HG03066 (cell line): Measurements from ENCODE around the gene COMMD4.
"Not testable (repeated sequence)": the region's sequence is repeated elsewhere in the genome, so short reads cannot be mapped to it uniquely, and the experiment has no call there.

Source experiments
- ATAC-seq: cut with Tn5 transposase; IDR thresholded peaks from one replicate; pipeline ENCODE4 v1.9.1; 2021; ENCODE audit warnings: low read depth; ENCODE audit not compliant: unreplicated experiment

COMMD4 gene

GRCh38 chr15:75369897-75370581 is 34.2 kb downstream of the COMMD4 start:
- no peak for ATAC-seq

DNA sequence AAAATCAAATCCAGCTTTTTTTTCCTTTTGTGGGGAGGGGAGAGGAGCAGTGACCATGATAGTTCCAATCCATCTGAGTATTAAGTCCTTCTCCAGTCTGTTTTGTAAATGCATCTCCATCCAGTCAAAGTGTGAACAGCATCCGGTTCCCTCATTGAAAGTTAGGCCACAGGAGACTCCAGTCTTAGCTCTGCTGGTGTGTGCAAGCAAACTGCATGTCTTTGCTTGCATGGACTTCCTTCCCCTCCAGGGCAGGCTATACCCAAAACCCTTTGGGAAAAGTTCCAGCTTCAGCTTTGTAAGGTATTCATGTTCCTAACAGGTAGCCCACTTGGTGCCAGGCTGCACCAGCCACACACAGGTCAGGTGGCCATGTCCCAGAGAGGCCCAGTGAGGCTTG is 35.6 kb downstream of the COMMD4 start:
- no peak for ATAC-seq

DNA sequence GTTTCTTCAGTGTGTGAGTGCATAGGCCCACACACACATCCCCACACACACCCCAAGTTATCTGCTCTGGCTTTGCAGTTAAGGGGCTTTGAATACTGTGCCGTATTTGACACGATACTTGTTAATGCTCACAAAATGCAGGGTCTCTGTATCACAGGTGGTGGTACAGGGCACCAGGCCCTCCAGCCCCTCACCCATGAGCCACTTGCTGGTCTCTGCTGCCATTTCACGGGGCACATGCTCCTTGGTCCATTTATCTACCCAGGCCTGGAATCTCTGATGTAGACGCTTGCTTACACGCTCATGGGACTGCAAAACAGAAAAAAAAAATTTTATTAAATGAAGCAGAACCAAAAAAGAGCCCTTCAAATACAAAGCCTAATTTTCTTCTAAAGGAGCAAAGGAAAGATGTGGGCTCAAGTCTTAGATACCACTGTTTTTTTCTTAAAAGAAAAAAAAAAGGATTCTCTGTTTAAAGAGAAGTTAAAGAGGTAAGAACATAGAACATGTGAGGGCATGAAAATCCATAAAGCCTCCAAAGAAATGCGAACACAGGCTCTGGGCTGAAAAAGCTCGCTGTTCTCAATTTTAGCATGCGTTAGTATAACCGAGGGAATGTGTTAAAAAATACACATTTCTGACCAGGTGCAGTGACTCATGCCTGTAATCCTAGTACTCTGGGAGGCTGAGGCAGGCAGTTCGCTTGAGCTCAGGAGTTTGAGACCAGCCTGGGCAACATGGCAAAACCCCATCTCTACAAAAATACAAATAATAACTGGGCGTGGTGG is 36.2 kb downstream of the COMMD4 start:
- no peak for ATAC-seq

DNA sequence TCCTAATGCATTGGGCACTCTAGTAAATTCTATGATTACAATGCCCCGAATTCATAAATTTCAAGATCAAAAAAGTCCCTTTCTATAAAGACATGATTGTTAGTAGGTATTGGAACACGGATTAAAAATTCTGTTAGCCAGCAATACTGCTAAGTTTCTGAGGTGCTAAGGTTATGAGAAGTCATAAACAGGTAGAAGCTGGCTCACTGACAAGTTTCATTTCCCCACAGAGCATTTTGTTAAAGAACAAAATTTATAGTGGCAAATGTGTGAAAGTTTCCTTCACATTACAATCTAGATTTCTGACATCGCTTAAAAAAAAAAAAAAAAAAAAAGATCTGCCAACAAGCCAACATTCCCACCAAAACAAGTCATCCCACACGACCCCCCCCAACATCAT is 44.9 kb downstream of the COMMD4 start:
- ATAC-seq, result no peak

- not testable (repeated sequence) for ATAC-seq
These were observed 48.1 kb downstream of the COMMD4 start for GRCh38 chr15:75383986-75384385.
